WI38 (cell line): ENCODE measurements around the gene UPK2.

Experiments used
- H3K4me3 ChIP-seq: 2 replicates; pipeline ENCODE4 v1.5.1; 2011; ENCODE audit warnings: low read depth, mild to moderate bottlenecking, control low read depth, low read length
- CTCF ChIP-seq: IDR thresholded peaks from 2 replicates; pipeline ENCODE4 v1.5.1; 2012; ENCODE audit warnings: low read depth, mild to moderate bottlenecking, control low read depth, low read length

The UPK2 gene

GRCh38 chr11:118915396-118915795 lies 40.7 kb upstream of the UPK2 start:
- H3K4me3 ChIP-seq: no peak overlapping the region
- no peak for TF ChIP-seq CTCF

DNA sequence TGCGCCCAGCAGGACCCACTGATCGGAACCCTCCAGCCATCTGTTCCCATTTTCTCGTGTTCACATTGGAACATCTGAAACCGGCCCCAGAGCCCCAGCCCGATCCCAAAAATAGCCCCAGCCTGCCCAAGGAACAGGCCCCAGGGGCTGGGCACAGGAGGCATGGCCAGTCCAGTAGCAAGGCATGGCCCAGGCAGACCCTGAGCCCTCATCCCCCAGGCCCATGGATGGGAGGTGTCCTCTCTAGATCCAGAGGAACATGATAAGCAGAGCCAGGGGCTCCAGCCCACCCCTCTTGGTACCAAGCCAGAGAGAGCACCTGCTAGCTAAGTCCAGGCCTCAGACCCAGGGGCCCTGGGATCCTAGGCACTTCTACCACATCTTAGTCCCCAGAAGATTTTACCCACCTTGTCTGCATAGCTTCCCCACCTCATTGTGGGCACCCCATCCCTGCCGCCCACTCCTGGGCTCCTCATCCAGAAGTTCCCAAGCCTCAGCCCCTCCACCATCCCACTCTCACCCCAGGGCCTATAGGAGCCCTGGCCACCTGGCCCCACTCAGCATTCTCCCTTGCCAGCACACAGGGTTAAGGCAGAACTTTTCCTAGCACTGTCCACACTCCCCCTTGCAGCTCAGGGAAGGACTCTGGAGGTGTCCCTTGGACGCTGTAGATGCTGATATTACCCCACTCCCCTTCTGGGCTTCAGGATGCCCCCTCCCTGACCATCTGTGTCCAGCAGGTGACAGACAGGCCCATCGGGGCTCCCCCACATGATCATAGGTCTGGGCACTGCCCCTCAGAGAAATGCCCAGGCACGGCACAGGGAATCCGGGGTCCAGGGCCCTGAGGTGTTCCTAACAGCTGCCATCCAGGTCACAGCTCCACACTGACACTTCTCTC lies 39.9 kb upstream of the UPK2 start:
- TF ChIP-seq CTCF: no peak
- H3K4me3 ChIP-seq: 0 out of 2 replicates have a peak overlapping the region, but pooled peaks have one; percentile 6

- TF ChIP-seq CTCF: no peak
- 0 out of 2 replicates have a peak overlapping the region, but pooled peaks have one; percentile 6 for H3K4me3 ChIP-seq
Measured at GRCh38 chr11:118916842-118917388, 39.2 kb upstream of the UPK2 start.

- H3K4me3 ChIP-seq: peak overlapping the region; percentile 46
- no peak for TF ChIP-seq CTCF
Measured at GRCh38 chr11:118917481-118918127, 38.5 kb upstream of the UPK2 start.

DNA sequence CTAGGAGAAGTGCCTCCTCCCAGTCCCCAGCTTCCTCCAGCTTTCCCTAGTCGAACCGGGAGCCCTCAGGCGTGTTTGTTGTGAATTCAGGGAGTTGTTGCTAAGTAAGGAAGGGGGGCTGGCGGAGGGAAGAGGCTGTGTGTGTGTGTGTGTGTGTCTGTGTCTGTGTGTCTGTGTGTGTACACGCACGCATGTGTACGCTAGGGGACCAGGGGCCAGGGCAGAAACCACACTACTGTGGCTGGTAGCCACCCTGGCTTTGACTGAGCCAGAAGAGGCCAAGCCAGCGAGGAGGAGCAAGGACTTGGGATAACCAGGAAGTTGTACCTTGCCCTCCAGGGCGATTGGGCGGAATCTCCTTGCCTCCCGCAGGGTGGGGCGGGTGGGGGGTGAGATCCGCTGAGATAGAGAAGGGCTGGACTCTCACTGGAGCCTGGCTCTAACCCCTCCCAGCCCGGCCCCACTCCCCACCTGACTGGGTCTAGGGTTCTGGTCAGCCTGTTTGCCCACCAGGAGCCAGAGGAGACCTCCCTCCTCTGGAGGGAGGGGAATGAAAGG lies 37.9 kb upstream of the UPK2 start:
- peak overlapping the region; percentile 46 for H3K4me3 ChIP-seq
- no peak for TF ChIP-seq CTCF

DNA sequence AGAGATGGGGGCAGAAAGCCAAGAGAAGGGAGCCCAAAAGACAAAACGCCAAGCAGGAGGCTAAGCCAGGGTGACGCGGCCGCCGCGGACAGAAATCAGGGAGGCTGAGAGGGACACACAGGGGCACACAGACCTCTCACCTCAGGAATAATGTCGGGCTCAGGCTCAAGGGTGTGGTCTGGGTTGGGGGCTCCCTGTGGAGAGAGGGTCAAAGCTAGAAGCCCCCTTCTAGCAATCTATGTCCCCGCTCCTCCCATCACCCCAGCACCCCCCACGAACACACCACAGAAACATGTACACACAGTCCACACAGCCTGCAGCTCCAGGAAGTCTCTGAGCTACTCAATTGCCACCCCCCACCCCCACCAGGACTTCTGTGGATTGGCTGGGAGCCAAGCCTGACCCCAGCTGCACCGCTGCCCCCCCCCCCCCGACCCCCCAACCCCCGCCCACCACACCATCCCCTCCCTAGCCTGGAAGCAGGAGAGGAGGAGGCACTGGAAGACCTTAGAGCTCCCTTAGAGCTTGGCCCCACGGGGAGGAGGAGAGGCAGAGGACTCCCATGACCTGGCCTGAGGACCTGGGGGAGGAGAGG lies 37.3 kb upstream of the UPK2 start:
- TF ChIP-seq CTCF: no peak
- H3K4me3 ChIP-seq: peak overlapping the region; percentile 100
